Measurements from ENCODE around the gene POLA1.

POLA1 gene

DNA sequence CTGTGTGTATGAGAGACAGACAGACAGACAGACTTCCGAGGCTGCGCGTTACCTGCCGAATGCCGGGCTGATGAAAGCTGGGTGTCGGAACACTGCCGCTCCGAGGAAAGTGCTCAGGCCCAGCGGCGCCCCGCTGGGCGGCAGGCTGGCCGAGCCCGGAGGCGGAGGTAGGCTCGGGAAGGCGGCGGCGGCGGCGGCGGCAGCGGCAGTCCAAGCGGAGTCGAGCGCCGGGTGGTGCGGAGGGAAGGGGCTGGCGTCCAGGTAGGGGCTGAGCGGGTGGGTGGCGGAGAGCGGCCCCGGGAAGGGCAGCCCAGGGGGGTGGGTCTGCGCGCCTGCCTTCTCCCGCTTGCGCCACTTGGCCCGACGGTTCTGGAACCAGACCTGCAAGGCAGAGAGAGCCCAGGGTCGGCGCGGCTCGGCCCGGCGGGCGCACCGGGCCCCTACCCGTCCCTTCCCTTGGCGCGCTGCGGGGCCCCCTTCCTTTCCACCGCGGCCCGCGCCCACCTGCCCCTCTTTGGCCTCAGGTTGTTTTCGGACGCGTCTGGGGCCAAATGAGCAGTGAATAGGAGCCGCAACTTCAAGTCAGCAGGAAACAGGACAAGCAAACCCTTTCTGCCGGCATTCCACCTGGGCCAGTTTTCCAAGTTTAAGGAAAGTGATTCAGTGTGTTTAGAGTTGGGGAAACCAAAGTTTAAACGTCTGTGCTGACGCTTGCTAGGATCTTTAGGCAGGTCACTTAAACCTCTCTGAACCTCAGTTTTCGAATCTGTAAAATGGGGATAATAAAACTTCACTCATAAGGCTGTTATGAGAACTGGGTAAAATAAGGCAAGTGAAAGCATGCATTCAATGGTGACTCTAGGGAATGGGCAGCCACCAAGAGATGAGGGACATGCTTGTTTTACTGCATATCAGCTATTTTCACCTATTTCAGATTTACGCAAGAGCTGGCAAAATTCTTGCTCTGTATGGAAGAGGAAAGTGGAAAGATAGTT is 313.6 kb downstream of the POLA1 start:
- no peak for DNase-seq (ENCODE audit: low spot score)

DNA sequence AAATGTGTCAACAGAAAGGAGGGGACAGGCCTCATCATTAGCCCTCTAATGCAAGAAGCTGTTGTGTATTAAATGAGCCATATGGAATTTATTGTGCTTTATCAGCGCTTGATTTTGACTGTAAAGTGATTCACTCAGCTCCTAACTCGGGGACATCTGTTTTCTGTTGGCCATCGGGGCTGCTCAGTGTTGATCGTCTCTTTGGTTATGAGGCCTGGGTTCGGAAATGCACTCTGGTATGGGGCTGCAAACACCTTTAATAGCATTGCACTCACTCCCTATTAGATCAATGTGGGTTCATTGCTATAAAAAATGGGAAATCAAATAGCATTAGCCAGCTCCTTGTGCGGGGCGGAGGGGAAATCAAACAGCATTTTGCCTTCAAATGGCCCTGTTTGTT is 315.7 kb downstream of the POLA1 start:
- DNase-seq (ENCODE audit: low spot score), result no peak

DNA sequence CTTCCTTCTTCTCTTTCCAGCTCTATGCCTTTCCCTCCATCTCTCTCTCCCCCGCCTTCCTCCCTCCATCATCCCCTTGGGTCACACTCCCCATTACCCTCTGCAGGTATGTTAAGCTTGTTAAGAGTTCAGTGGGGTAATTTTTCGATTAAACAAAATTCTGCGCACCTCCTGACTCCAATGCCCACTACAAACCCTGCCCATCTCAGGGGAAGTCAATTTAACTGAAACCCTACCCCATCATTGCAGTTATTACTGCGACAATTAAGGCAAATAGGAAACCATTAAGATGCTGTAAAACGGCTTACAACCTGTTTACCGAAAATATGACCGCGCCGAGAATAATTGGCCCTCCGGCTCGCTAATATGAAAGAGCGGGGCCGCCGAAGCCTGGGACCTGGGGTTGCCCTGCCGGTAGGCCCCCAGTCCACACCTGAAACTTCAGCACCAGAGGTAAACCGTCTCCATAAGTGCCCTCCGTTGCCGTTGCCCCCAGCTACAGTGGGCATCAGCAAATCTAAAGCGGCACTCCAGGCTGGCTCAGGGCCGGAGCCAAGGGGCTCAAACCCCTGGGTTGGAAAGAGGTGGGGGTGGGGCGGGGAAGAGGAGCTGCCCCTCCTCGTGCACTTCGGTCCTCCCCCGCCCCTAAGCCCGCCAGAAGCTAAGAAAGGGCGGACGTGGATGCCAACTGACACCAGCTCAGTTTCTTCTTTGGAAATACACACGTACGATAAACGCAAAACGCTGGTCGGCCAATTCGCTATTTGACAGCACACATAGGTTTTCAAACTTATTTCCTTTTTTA is 317.3 kb downstream of the POLA1 start:
- no peak for DNase-seq (ENCODE audit: low spot score)

DNA sequence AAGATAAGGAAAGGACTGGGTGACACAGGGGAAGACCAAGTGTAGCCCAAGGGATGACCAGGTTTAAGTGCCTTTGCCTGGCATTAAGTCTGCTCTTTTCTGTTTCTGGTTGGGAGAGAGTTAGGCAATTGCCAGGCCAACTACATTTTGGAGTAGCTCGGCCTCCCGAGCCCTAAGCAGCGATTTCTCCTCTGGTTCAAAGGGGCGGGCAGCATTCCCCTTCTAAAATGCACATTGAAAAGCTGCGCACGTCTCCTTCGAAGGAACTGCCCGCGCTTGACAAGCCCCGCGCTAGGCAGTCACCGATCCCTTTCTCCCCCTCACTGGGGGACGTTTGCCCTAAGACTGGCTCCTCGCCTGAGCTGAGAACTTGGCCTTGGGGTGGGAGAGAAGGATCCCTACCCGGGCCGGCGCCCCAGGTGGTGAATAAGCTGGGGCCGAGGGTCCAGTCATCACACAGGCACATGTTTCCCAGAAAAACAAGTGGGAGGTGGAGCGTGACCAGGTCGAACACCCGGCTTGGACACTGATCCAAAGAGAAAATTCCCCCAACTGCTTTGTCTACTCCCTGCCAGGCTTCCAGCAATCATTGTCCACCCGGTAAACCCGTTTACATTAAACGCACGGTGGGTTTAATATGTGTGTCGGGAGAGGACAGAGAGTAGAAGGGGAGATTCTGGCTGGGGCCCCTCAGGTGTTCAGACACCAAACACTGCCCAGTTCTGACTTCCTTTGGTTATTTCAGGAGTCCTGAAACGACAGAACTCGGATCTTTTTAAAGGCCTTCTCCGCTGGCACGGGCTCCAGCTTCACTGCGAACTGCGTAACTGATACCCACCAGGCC is 318.1 kb downstream of the POLA1 start:
- no peak for DNase-seq (ENCODE audit: low spot score)

DNA sequence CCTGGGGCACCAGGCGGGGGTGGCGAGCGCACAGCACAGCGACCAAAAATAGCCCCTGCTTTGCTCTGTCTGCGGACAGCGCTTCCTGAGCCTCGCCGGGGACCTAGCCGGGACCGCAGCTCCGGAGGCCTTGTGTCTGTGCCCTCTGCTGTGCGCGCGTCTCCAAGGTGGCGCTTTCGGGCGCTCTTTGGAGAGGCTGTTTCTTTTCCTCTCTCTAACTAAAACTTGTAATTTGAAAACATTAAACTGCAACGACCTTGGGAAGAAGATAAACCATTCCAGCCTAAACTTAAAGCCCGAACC is 318.7 kb downstream of the POLA1 start:
- DNase-seq (ENCODE audit: low spot score), result no peak

DNA sequence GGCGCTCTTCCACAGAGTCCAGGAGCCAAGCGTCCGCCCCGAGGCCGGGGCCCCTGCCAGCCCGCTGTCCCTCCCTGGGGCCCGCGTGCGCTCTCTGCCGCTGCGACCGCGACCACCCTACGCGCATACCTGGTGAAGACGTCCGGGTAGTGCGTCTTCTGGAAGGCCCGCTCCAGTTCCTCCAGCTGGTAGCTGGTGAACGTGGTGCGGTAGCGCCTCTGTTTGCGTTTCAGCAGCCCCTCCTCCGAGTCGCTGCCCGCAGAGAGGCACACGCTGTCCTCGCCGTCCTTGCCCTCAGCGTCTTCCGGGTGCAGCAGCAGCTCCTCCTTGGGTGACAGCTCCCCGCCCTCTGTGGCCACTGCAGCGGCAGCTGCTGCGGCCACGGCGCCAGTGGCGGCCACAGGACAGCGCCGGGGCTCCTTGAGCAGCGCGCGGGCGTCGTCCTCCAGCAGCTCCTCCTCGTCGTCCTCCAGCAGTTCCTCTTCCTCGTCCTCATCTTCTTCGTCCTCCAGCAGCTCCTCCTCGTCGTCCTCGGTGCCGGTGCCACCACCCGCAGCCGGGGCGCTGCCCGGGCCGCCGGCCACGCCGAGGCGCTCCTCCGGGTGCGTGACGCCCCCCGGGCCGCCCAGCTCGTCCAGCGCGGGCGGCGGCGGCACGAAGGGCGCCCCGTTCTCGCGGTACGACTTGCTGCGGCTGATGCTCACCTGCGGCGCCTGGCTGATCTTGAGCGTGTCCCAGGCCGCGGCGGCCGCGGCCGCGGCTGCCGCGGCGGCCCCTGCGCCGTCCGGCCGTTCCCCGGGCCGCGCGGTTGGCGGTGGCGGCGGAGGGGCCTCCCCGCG is 319.3 kb downstream of the POLA1 start:
- DNase-seq (ENCODE audit: low spot score), result no peak

DNA sequence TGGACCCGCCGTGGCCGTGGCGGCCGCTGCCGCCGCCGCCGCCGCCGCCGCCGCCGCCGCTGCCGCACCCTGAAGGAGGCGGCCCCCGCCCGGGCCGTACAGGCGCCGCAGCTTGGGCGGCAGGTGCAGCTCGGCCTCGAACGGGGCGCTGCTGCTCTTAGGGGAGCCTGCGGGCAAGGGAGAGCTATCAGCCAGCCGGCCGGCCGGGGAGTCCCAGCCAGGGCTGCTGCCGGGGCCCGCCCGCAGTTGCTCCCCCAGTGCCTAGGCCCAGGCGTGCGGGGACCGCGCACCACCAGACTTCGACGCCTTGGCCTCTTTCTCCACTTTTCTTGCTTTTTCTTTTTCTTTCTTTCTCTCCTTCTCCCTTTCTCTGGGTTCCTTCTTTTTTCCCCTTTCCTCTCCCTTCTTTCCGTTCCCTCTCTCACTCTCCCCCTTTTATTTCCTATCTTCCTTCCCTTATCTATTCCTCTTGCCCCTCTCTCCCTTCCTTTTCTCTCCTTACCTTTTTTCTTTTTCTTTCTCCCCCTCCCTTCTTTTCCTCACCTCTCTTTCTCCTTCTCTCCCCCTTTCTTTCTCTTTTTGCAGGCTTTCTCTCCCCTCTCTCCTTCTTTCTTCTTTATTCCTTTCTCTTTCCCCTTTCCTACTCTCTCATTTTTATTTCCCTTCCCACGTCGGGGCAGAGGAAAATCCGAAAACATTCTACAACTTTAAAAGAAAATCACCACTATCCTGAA is 320.1 kb downstream of the POLA1 start:
- DNase-seq (ENCODE audit: low spot score), result no peak

DNA sequence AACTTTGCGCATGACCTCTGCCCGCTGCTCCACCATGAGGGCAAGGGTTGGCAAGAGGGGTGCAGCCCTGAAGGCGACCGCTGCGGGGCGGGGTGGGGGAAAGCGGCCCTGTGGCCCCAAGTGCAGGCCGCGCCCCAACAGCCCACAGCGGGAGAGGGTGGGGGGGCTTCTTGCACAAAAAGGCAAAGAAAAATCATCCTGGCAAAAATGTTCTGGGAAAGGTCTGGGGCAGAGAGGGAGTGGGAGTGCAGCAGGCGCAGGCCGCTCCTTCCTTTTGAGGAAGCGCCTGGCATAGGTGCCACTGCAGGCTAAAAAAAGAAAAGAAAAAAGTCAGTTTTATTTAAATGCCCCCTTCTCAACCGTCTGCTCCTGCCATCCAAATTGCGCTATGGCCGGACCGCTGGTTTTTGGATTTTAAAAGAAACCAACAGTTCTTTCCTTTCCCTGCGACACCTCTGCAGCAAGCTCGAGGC is 320.7 kb downstream of the POLA1 start:
- no peak for DNase-seq (ENCODE audit: low spot score)

DNA sequence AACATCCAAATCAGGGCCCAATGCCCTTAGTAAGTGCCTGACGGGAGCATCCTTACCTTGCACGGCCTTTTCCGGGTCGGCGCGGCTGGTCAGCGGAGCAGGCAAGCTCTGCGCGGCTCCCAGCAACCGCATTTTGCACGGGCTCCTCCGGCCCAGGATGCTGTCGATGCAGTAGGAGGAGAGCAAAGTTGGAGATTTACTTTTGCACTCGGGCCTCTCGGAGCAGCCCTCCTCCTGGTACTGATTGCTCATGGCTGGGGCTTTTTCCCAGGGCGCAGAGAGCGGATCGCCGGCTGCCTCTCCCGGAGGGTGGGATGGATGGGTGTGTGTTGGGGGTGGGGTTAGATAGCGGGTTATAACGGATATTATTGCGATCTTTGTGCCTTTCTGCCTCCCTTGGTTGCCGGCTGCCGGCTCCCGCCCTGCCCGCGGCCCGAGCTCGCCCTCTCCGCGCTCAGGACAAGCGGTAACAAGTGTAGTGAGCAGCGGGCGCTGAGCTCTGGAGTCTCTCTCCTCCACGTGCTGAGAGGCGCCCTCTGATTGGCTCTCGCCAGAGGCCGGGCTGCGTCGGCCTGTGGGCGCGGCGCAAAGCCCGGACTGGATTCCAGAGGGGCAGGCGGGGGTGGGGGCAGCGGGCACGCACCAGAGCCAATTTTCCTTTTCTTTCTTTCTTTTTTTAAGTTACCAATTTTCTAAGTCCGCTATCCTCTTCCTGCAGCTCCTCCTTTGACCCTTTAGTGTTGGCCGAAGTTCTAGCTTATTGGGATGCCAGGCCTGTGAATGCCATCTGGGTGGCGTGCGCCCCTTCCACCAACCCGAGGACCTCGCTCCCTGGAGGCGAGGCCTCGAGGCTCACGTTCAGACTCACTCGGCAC is 322.0 kb downstream of the POLA1 start, which contains the start of gene ARX:
ARX (minus strand) TSS at position 480 of the 875 bp plus-strand sequence; CDS start at position 252, 228 bp downstream.
- peak; percentile 69 for DNase-seq (ENCODE audit: low spot score)

DNA sequence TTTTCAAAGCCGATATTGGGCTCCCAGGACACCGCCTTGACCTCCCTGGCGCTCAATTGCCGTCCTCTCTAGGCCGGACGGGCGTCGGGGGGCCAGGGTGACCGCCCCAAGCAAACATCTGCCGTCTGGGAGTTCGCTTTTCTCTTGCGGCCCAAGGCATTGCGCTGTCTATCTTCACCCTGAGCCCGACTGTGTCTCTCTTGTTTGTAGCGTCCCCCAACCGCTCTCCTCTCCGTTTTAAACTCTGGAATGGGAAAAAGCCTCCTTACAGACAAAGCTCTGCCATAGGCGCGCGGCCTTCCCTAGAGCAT is 322.6 kb downstream of the POLA1 start:
- DNase-seq (ENCODE audit: low spot score), result no peak

DNA sequence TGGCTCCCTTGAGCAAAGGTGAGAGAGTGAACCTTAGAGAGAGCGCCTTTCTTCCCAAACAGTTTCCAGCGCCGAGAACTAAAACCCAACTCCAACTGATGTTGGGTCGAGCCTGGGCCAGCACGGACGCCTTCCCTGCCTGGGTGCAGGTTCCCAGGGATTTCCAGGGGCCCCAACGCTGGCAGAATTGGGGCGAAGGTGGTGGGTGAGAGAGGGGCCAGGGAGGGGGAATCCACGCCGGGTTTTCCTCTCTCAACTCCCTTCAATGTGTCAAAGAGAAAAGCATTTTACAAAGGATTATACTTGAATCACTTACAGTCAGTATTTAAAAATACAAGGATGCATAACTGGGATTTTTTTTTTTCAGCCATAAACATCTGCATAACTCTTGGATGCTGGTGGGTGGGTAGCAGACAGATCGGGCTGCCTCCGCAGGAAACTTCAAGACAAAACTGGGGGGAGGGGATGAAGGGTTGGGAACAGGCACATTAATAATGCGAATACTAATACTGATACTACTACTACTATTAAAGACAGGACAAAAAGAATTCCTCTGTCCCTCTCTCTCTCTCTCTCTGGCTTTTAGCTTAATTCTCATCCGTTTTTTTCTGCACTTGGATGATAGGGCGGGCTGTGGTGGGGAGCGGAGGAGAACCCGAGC is 323.4 kb downstream of the POLA1 start:
- DNase-seq (ENCODE audit: low spot score), result no peak

DNA sequence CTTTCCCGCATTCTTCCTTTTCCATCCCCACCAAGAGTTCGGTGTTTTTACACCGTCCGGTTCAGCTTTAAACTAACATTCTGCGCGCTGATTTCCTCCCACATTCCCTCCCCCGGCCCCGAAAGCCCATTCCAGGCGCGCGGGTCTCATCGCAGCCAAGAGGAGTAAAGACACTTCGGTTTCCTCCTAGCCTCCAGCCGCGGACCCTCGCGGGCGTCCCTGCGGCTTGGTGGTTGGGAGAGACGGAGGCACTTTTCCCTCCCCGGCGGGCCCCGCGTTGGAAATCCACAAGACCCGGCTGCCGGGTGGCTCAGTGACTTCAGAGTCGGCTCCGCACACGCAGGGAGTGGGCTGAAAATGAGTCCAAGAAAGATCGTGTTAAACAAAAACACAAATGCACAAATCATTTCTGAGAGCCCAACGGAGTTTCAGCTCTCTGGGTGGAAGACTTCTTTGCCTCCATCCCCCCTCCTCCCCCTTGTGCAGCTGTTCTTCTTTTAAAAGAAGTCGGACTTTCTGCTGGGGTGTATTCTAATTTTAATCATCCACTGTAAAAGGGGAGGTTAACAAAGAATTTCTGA is 324.0 kb downstream of the POLA1 start:
- DNase-seq (ENCODE audit: low spot score), result no peak

DNA sequence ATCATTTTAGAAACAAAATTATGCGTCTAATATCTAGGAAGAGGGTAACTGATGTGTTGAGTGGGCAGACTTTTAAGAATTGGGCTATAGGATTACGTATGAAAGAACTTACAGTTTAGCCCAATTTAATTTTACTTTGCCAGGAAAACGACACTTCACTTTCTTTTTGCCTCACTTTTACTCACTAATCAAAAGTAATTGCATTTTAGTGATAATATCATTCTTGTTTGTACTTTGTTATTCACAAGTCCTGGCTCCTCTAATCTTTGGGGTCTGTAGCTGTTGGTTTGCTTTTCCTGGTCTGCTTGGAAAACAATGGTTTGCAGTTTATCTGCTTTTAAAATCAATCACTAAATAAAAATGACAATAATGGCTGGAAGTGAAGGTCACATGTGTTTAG is 325.0 kb downstream of the POLA1 start:
- DNase-seq (ENCODE audit: low spot score), result no peak

DNA sequence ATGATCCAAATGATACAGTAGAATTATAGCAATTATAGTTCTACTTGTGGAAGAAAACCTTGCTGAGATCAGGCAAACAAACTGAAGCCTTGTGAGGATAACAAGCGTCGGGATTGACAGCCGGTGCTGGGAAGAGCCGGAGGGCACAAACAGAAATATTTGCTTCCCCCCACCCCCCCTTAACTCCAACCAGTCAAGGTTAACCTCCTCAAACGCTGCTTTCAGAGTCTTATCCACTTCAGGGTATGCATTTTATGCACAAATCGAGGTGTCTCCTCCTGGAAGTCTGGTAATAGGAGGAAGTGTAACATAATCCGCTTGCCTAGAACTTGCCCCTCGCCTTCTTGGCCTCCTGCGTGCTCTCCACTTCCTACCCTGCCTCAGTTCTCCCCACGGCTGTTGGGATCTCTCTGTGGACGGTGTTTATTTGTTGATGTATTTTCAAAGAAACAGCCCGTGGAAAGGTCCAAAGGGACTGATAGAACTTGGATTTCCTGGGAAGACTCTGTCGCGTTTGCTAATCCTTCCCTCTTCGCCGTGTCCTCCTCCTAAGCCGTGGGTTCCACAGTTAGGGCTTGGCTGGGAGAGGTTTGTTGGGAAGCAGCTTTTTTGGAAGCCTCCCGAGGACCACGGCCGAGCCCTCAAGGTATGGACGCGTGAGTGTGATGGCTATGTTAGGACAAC is 326.1 kb downstream of the POLA1 start:
- DNase-seq (ENCODE audit: low spot score), result no peak

DNA sequence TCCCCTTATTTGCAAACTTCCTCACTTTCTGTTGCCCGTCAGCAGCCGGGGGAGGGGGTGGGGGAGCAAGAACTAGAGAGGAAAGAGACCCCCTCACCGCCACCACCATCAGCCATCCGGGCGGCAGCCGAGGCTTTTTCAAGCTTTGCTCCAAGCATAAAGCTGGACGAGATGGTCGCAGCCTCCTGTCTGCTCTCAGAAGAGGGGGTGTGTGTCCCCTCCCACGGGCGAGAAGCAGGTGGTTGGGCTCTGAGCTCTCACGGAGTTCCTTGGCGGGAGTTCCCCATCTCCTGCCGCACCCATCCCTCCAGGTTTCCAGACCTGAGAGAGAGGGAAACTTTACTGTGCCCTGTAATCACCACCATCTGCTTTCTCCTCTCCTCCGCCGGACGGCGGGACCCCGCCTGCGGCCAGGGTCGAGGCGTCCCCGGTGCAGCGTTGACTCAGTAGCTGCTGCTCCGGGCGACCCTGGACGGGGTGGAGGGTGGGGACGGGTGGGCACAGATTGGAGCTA is 326.7 kb downstream of the POLA1 start:
- no peak for DNase-seq (ENCODE audit: low spot score)

DNA sequence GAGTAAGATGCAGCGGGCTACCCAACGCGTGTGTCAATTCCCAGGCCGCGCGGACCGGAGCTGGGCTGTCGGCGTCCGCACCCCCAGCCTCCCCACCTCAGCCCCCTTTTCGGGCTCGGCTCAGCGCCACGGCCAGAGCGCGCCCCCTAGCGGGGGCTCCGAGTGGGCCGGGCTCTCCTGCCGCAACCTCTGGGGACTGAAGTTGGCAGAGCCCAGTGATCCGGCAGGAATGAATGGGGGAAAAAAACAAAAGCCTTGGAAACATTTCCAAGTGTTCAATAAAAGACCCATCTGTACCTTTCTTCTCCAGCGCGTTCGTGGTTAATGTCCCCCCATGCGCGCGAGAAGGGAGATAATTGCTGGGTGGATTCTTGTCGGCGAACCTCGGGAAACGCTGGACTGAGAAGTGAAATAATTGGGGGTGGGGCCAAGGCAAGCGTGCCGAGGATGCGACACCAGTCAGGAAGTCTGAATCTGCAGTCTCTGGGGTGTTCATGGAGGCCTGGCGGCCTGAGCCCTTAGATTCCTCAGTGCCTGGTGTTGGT is 327.3 kb downstream of the POLA1 start:
- DNase-seq (ENCODE audit: low spot score), result no peak

DNA sequence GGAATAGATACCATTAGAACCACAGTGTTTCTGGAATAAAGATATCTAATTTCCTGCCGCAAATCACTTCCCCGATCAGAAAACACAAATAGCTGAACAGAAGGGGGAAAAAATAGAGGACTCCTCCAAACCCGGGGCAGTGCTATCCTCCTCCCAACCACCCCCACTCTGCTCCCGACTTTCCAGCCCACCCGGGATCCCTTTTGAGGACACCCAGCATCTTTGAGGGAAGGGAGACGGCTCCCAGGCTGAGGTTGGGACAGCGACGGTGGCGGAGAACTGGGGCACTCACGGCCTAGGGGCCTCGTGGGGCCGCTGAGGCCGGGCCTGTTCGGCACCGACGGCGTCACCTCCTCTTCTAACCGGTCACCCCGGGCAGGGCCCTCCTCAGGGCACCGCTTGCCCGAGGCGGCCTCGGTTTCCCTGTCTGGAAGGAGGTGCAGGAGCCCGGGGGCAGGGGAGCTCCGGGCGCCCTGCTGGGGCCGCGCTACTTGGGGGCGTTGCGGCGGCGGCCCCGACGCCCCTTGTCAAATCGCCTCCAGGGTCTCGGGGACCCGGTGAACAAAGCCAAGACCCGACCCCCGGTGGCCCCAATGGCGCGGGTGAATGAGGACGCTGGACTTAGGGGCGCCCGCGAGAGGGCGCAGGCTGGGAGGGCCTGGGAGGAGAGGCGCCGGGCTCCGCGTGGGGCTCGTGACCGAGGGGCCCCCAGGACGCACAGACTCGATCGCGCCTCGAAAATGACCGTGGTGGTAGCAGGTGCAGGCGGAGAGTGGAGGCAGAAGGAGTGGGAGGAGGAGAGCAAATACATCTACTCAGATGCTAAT is 329.0 kb downstream of the POLA1 start:
- no peak for DNase-seq (ENCODE audit: low spot score)
